ENCODE data around the gene PNKP.

DNA sequence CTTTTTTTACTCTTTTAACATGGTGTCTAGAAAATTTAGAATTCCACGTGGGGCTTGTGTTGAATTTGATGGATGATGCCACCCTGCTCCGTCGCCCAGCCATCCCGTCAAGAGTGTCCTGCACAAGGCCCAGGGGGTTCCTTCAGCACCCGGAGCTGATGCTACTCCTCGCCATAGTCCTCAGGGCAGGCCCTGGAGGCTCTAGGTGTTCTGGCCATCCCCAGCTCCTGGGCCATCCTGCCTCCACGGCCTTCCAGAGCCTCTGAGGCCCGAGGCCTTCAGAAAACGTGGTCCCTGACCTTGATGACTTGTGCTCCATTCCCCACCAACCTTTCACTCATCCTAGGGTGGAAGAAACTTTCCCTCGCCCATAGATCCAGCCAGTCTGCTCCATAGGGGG is 6.5 kb upstream of the PNKP start:
- TF ChIP-seq POLR2A (IDR thresholded peaks at IDR 0.05; ENCODE audit: low read depth, low read length) (no peak), POLR2AphosphoS5 (IDR thresholded peaks at IDR 0.05; ENCODE audit: low read depth, low read length) (no peak)
